HUES48 (cell line): Measurements from ENCODE around the gene SMAD7.

Experiments
- H3K27ac ChIP-seq: one replicate; pipeline ENCODE4 v1.7.0; 2013; ENCODE audit warnings: low read depth, low read length, inconsistent platforms
- H3K27me3 ChIP-seq: 2 replicates; pipeline ENCODE4 v1.6.1; 2013; ENCODE audit warnings: mild to moderate bottlenecking, low read length; ENCODE audit not compliant: control insufficient read depth, insufficient read depth
- H3K36me3 ChIP-seq: 2 replicates; pipeline ENCODE4 v1.6.1; 2013; ENCODE audit warnings: low read length; ENCODE audit not compliant: control insufficient read depth, insufficient read depth
- H3K4me1 ChIP-seq: 2 replicates; pipeline ENCODE4 v1.6.1; 2013; ENCODE audit warnings: mild to moderate bottlenecking, low read length; ENCODE audit not compliant: control insufficient read depth, insufficient read depth
- H3K4me3 ChIP-seq: 2 replicates; pipeline ENCODE4 v1.5.1; 2013; ENCODE audit warnings: mild to moderate bottlenecking, low read depth, low read length
- H3K9ac ChIP-seq: 2 replicates; pipeline ENCODE4 v1.6.1; 2013; ENCODE audit warnings: mild to moderate bottlenecking, low read depth, low read length, moderate library complexity
- H3K9me3 ChIP-seq: 2 replicates; pipeline ENCODE4 v1.6.1; 2013; ENCODE audit warnings: low read length; ENCODE audit not compliant: control insufficient read depth, insufficient read depth

SMAD7 gene

GRCh38 chr18:48992791-48993555 is 42.2 kb upstream of the SMAD7 start:
- Histone ChIP-seq H3K9ac (no peak overlapping the region), H3K4me1 (peaks cover 12% of the 10 kb centered on the region), H3K27ac (no peak overlapping the region), H3K27me3 (no peaks in the 10 kb centered on the region), H3K9me3 (no peaks in the 10 kb centered on the region), H3K36me3 (no peaks in the 10 kb centered on the region), H3K4me3 (no peak overlapping the region)

GRCh38 chr18:48992133-48992532 is 41.4 kb upstream of the SMAD7 start:
- Histone ChIP-seq H3K4me1 (peaks cover 12% of the 10 kb centered on the region), H3K9ac (no peak overlapping the region), H3K27me3 (no peaks in the 10 kb centered on the region), H3K4me3 (no peak overlapping the region), H3K27ac (no peak overlapping the region), H3K36me3 (no peaks in the 10 kb centered on the region), H3K9me3 (no peaks in the 10 kb centered on the region)

- H3K4me3 ChIP-seq: no peak overlapping the region
- peaks cover 10% of the 10 kb centered on the region; the same call in 1 of the 2 replicates for H3K4me1 ChIP-seq
- H3K9ac ChIP-seq: no peak overlapping the region
- H3K27ac ChIP-seq: no peak overlapping the region
- no peaks in the 10 kb centered on the region for H3K27me3 ChIP-seq
- H3K36me3 ChIP-seq: no peaks in the 10 kb centered on the region
- H3K9me3 ChIP-seq: no peaks in the 10 kb centered on the region
Measured at GRCh38 chr18:48991676-48992075, 40.9 kb upstream of the SMAD7 start.

GRCh38 chr18:48991319-48991660 is 40.5 kb upstream of the SMAD7 start:
- Histone ChIP-seq H3K9ac (no peak overlapping the region), H3K4me1 (peaks cover 10% of the 10 kb centered on the region; the same call in 1 of the 2 replicates), H3K9me3 (no peaks in the 10 kb centered on the region), H3K27me3 (no peaks in the 10 kb centered on the region), H3K27ac (no peak overlapping the region), H3K4me3 (no peak overlapping the region), H3K36me3 (no peaks in the 10 kb centered on the region)

- H3K27ac ChIP-seq: no peak overlapping the region
Measured at GRCh38 chr18:48990481-48991318, 39.9 kb upstream of the SMAD7 start.

GRCh38 chr18:48989304-48990303 is 38.8 kb upstream of the SMAD7 start:
- no peaks in the 10 kb centered on the region for H3K9me3 ChIP-seq
- H3K4me1 ChIP-seq: peaks cover 10% of the 10 kb centered on the region; the same call in 1 of the 2 replicates
- H3K36me3 ChIP-seq: no peaks in the 10 kb centered on the region
- no peak overlapping the region for H3K4me3 ChIP-seq
- no peak overlapping the region for H3K27ac ChIP-seq
- H3K27me3 ChIP-seq: no peaks in the 10 kb centered on the region
- no peak overlapping the region for H3K9ac ChIP-seq

More at GRCh38 chr18:48990481-48991318, 39.9 kb upstream of the SMAD7 start:
- Histone ChIP-seq H3K9ac (no peak overlapping the region), H3K27me3 (no peaks in the 10 kb centered on the region), H3K4me1 (peaks cover 10% of the 10 kb centered on the region; the same call in 1 of the 2 replicates), H3K4me3 (no peak overlapping the region), H3K9me3 (no peaks in the 10 kb centered on the region), H3K36me3 (no peaks in the 10 kb centered on the region)

GRCh38 chr18:48988508-48989303 is 37.9 kb upstream of the SMAD7 start:
- no peak overlapping the region for H3K9ac ChIP-seq
- H3K27me3 ChIP-seq: no peaks in the 10 kb centered on the region
- no peak overlapping the region for H3K27ac ChIP-seq
- no peaks in the 10 kb centered on the region for H3K36me3 ChIP-seq
- no peaks in the 10 kb centered on the region for H3K9me3 ChIP-seq
- H3K4me3 ChIP-seq: no peak overlapping the region
- H3K4me1 ChIP-seq: peaks cover 10% of the 10 kb centered on the region; the same call in 1 of the 2 replicates

- Histone ChIP-seq H3K9me3 (no peaks in the 10 kb centered on the region), H3K27ac (no peak overlapping the region), H3K4me1 (peaks cover 12% of the 10 kb centered on the region), H3K36me3 (no peaks in the 10 kb centered on the region), H3K4me3 (no peak overlapping the region), H3K27me3 (no peaks in the 10 kb centered on the region), H3K9ac (no peak overlapping the region)
Measured at GRCh38 chr18:48987821-48988220, 37.1 kb upstream of the SMAD7 start.

- Histone ChIP-seq H3K4me1 (peaks cover 19% of the 10 kb centered on the region), H3K27me3 (no peaks in the 10 kb centered on the region), H3K27ac (no peak overlapping the region), H3K9me3 (no peaks in the 10 kb centered on the region), H3K36me3 (no peaks in the 10 kb centered on the region), H3K9ac (no peak overlapping the region), H3K4me3 (no peak overlapping the region)
Measured at GRCh38 chr18:48986851-48987761, 36.3 kb upstream of the SMAD7 start.
